Measurements from ENCODE around the gene CD86.

CD86 gene

GRCh38 chr3:122092460-122093165, 37.5 kb downstream of the CD86 start:
- DNase-seq (ENCODE audit: low spot score) = peak; percentile 8

GRCh38 chr3:122094125-122094524, 39.0 kb downstream of the CD86 start:
- DNase-seq (ENCODE audit: low spot score) = no peak

- no peak for DNase-seq (ENCODE audit: low spot score)
Measured at GRCh38 chr3:122094693-122095092, 39.5 kb downstream of the CD86 start.

- no peak for DNase-seq (ENCODE audit: low spot score)
Measured at GRCh38 chr3:122097141-122097540, 42.0 kb downstream of the CD86 start.

- no peak for DNase-seq (ENCODE audit: low spot score)
Measured at GRCh38 chr3:122098611-122099010, 43.4 kb downstream of the CD86 start.

- DNase-seq (ENCODE audit: low spot score) = no peak
Measured at GRCh38 chr3:122099255-122099654, 44.1 kb downstream of the CD86 start.

GRCh38 chr3:122100083-122100482, 44.9 kb downstream of the CD86 start:
- DNase-seq (ENCODE audit: low spot score) = no peak

- no peak for DNase-seq (ENCODE audit: low spot score)
Measured at GRCh38 chr3:122100591-122101463, 45.7 kb downstream of the CD86 start.

GRCh38 chr3:122101646-122102045, 46.5 kb downstream of the CD86 start:
- DNase-seq (ENCODE audit: low spot score) = peak; percentile 8

GRCh38 chr3:122102191-122102935, 47.2 kb downstream of the CD86 start:
- DNase-seq (ENCODE audit: low spot score) = no peak

GRCh38 chr3:122103821-122104514, 48.8 kb downstream of the CD86 start:
- no peak for DNase-seq (ENCODE audit: low spot score)

GRCh38 chr3:122104515-122105194, 49.5 kb downstream of the CD86 start:
- no peak for DNase-seq (ENCODE audit: low spot score)

GRCh38 chr3:122105626-122106025, 50.5 kb downstream of the CD86 start:
- no peak for DNase-seq (ENCODE audit: low spot score)

- no peak for DNase-seq (ENCODE audit: low spot score)
Measured at GRCh38 chr3:122107171-122107570, 52.0 kb downstream of the CD86 start.

GRCh38 chr3:122111974-122112373, 56.8 kb downstream of the CD86 start:
- DNase-seq (ENCODE audit: low spot score) = no peak

- DNase-seq (ENCODE audit: low spot score) = no peak
Measured at GRCh38 chr3:122112754-122113153, 57.6 kb downstream of the CD86 start.

- no peak for DNase-seq (ENCODE audit: low spot score)
Measured at GRCh38 chr3:122123850-122124249, 68.7 kb downstream of the CD86 start.

GRCh38 chr3:122132949-122133540, 77.9 kb downstream of the CD86 start:
- DNase-seq (ENCODE audit: low spot score) = no peak

GRCh38 chr3:122146466-122146865, 91.3 kb downstream of the CD86 start:
- no peak for DNase-seq (ENCODE audit: low spot score)

GRCh38 chr3:122148941-122149627, 93.9 kb downstream of the CD86 start:
- DNase-seq (ENCODE audit: low spot score) = no peak
